ENCODE results near the gene GGA2.

Gene GGA2, protein sequence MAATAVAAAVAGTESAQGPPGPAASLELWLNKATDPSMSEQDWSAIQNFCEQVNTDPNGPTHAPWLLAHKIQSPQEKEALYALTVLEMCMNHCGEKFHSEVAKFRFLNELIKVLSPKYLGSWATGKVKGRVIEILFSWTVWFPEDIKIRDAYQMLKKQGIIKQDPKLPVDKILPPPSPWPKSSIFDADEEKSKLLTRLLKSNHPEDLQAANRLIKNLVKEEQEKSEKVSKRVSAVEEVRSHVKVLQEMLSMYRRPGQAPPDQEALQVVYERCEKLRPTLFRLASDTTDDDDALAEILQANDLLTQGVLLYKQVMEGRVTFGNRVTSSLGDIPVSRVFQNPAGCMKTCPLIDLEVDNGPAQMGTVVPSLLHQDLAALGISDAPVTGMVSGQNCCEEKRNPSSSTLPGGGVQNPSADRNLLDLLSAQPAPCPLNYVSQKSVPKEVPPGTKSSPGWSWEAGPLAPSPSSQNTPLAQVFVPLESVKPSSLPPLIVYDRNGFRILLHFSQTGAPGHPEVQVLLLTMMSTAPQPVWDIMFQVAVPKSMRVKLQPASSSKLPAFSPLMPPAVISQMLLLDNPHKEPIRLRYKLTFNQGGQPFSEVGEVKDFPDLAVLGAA

DNA sequence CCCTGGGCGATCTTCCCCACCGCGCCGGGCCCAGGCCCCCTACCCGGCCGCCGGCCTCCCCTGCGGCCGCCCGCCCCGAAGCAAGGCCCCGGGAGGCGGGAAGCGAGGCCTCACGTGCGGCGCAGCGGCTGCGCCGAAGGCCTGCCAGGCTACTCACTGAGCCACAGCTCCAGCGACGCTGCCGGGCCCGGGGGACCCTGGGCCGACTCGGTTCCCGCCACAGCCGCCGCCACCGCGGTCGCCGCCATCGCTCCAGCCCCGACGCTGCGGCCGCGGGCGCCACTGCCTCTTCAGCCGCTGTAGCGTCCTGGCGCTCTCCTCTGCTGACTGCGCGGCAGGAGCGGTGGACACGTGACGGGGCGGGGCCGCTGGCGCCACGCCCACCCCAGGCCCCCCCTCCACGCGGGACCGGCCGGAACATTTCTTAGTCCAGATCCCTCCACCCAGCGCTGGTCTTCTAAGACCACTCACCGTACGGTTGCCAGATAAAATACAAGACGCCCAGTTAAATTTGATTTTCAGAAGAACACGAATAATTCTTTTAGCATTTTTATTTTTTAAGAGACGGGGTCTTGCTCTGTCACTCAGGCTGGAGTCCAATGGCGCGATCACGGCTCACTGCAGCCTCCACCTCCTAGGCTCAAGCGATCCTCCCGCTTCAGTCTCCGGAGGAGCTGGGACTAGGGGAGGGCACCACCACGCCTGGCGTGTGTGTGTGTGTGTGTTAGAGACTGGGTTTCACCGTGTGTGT, at the start of gene GGA2:
Gene GGA2, minus strand, starts transcription at position 331 of the 751 bp plus-strand sequence. Its CDS starts 83 bp downstream, at position 248.
- TF ChIP-seq, protein P1, sequence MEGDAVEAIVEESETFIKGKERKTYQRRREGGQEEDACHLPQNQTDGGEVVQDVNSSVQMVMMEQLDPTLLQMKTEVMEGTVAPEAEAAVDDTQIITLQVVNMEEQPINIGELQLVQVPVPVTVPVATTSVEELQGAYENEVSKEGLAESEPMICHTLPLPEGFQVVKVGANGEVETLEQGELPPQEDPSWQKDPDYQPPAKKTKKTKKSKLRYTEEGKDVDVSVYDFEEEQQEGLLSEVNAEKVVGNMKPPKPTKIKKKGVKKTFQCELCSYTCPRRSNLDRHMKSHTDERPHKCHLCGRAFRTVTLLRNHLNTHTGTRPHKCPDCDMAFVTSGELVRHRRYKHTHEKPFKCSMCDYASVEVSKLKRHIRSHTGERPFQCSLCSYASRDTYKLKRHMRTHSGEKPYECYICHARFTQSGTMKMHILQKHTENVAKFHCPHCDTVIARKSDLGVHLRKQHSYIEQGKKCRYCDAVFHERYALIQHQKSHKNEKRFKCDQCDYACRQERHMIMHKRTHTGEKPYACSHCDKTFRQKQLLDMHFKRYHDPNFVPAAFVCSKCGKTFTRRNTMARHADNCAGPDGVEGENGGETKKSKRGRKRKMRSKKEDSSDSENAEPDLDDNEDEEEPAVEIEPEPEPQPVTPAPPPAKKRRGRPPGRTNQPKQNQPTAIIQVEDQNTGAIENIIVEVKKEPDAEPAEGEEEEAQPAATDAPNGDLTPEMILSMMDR (IDR thresholded peaks at IDR 0.05; ENCODE audit: control insufficient read depth, insufficient read depth, low read depth, low read length, missing control alignments), result no peak
- DNase-seq (ENCODE audit: low read depth), result peak; percentile 20
- peak within 1 kb of the TSS; percentile 65 for H3K4me3 ChIP-seq (ENCODE audit: control insufficient read depth, low read depth, low read length)

DNA sequence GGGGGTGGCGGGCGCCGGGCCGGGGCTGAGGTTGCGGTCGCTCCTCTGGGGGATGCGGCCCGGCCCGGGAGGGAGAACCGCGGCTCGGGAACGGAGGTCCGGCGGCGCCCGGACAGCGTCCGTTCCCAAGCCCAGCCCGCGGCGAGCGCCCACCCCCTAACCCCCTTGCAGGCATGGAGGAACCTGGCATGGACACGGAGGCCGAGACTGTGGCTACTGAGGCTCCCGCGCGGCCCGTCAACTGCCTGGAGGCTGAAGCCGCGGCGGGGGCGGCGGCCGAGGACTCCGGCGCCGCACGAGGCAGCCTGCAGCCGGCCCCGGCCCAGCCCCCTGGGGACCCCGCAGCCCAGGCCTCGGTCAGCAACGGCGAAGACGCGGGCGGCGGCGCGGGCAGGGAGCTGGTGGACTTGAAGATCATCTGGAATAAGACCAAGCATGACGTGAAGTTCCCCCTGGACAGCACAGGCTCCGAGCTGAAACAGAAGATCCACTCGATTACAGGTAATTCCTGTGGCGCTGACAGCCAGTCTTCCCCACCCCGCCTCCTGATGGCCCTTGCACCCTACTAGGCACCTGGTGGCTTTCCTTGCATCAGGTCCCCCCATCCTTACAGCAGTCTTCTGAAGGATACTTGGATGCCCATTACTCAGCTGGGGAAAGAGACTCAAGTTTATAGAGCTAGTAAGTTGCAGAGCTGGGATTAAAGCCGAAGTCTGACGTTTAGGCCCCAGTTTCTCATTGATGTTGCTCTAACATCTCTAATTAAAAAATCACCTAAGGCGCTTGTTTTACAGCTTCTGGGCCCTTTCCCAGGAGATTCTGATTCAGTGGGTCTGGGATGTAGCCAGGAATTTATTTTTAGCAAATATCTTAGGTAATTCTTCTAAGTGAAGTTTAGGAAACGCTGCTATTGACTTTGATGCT, 47.7 kb upstream of the GGA2 start:
- peak overlapping the region; percentile 96 for H3K4me3 ChIP-seq (ENCODE audit: control insufficient read depth, low read depth, low read length)
- DNase-seq (ENCODE audit: low read depth), result peak; percentile 48
- TF ChIP-seq, protein P1 (IDR thresholded peaks at IDR 0.05; ENCODE audit: control insufficient read depth, insufficient read depth, low read depth, low read length, missing control alignments), result no peak

DNA sequence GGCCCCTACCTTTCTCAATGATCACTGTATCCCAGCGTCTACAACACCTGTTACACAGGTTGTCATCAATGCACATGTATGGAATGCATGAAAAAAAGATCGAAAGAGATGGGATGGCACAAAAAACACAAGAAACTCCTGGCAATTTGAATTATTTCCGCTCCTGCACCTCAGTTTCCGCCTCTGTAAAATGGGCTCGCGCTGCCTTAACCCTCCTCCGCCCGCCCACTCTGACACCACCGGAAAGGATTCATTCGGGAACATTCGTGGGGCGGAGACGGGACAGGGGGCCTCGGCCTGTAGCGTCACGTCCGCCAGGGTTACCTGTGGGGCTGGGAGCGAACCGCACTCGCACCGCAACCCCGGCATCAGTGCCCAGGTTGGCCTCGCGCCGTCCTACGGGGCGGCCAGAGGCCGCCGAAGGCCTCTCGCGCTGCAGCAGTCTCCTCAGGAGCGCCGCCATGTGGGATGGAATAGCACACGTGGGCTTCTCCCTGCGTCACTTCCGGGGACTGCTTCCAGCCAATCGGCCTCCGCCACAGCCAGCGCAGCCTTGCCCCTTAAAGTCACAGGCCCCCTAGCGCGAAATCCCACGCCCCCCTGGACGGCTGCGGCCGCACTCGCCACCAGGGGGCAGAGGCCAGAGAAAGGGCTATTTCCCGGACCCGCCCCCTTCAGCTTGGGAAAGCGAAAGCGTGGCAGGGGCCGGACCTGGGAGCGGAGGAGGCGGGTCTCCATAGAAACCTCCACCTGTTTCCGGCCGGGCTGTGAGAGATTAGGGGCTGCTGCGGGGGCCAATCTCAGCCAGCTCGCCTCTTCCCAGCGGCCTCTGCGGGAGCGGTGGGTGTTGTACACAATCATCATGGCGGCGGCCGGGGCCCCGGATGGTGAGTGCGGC, 46.8 kb upstream of the GGA2 start, which contains the start of the genes EARS2 and UBFD1:
Gene EARS2, minus strand, starts transcription at position 470 of the 898 bp plus-strand sequence. Its CDS starts 7 bp downstream, at position 463.
Gene UBFD1, plus strand, starts transcription at position 847 of the 898 bp plus-strand sequence. Its CDS starts 16 bp downstream, at position 863.
- TF ChIP-seq, protein P1 (IDR thresholded peaks at IDR 0.05; ENCODE audit: control insufficient read depth, insufficient read depth, low read depth, low read length, missing control alignments), result peak; percentile 91
- peak within 1 kb of the TSS; percentile 96 for H3K4me3 ChIP-seq (ENCODE audit: control insufficient read depth, low read depth, low read length)
- peak; percentile 92 for DNase-seq (ENCODE audit: low read depth)

DNA sequence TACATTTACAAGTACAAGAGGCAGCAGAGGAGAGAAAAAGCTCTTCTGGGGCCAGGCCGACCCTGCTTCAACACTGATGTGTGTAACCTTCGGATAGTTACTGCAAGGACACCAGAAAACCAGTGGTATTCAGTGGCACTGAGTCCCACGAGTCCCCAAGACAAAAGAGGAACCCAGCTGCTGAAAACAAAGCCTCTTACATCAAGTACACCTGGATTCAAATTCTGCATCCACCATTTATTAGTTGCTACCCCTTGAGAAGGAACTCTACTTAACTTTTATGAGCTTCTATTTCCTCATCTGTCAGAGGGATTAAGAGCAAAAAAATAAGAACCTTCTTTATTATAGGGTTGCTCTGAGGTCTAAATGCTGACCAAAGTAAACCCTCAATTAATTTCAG, 44.2 kb upstream of the GGA2 start:
- no peak overlapping the region for H3K4me3 ChIP-seq (ENCODE audit: control insufficient read depth, low read depth, low read length)
- TF ChIP-seq, protein P1 (IDR thresholded peaks at IDR 0.05; ENCODE audit: control insufficient read depth, insufficient read depth, low read depth, low read length, missing control alignments), result no peak
- DNase-seq (ENCODE audit: low read depth), result no peak

DNA sequence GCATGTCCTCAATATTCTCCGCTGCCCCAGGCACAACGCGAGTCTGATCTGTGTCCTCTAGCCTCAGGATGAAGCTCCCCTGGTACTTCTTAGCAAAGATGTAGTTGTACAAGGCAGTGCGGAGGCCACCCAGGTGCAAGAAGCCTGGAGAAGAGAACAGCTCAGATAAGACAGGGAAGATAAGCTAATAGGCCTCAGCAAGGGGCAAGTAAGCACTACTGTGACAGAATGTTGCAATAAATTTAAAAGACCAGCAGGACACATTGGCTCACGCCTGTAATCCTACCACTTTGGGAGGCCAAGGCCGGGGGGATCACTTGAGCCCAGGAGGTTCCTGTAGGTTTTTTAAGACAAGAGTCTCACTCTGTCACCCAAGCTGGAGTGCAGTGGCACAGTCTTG, 41.9 kb upstream of the GGA2 start:
- H3K4me3 ChIP-seq (ENCODE audit: control insufficient read depth, low read depth, low read length), result no peak overlapping the region
- DNase-seq (ENCODE audit: low read depth), result no peak
- TF ChIP-seq, protein P1 (IDR thresholded peaks at IDR 0.05; ENCODE audit: control insufficient read depth, insufficient read depth, low read depth, low read length, missing control alignments), result no peak
